HPDE6-E6E7 (cell line): ENCODE results near the gene FAM167B.

ENCODE experiments used
- DNase-seq: peaks from one replicate; pipeline ENCODE4 v3.0.0; 2011; ENCODE audit warnings: missing footprints; ENCODE audit errors: extremely low spot score

The FAM167B gene

DNA sequence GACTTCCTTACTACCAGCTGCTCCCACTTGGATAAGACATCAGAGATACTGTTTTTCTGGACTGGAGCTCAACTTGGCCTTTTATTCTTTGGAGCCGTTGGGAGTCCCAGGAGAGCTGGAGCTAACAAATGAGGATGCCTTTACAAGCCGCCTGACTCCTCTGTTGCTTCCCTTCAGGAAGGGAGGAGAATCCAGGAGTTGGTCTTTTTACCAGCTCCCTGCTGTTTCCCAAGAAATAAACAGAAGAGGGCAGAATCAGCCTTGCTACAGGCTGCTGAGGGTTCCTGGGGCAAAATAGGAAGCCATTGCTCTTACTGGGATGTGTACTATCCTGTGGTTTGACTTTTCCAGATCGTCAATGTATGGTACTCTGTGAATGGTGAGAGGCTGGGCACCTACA, 23.3 kb upstream of the FAM167B start:
- DNase-seq: no peak

DNA sequence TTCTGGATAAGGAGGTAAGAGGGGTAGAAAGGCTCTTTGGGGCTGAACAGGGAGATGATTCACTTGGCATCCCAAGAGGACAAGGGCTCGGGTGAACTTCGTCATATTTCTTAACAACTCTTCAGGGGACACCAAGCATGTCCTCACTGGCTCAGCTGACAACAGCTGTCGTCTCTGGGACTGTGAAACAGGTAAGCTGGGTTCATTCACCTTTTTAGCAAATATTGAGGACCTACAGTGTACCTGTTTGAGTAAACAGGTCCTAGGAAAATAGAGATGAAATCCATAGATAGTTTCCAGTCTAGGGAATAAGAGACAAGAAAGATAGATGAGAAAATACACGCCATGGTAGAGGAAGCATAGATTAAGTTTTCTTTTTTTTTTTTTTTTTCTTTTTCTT, 22.7 kb upstream of the FAM167B start:
- DNase-seq: no peak

DNA sequence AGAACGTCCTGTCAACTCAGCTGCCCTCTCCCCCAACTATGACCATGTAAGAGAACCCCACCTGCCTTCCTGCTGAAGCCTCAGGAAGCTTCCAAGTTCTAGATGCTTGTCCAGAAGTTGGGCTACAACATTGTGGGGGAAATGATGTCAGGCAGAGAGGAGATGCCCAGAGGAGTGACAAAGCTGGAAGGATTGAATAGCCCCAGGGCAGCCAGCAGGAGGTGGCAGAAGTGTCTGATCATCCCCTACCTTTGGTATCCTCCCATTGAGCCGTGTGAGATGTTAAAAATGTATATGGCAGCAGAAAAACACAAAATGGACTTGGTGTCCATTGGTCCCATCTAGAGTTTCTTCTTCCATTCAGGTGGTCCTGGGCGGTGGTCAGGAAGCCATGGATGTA, 18.3 kb upstream of the FAM167B start:
- no peak for DNase-seq

DNA sequence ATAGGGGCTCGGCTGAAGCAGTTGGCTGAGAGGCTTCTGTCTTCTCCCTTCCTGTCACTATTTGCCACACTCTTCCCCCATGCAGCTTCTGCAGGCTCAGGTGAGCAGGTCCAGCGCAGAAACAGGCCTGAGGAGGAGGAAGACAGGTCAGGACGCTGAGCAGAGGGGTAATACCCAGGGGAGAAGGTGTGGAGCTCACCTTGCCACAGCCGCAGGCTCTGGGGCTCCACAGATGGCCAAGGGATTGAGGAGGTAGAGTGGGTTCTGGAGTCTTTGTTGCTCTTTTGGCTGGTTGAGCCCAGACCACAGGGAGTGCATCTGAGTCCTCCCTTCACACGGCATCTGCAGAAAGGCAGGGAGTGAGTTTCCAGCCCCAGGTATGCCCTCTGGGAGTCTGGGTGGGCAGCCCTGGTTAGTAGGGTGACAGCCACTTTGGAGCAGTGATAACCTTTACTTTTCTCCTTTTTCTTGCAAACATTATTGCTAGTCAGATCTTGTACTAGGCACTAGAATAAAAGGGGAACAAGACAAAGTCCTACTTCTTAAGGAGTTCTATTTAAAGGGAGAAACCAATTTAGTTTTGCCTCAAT, 15.1 kb upstream of the FAM167B start:
- DNase-seq: no peak

DNA sequence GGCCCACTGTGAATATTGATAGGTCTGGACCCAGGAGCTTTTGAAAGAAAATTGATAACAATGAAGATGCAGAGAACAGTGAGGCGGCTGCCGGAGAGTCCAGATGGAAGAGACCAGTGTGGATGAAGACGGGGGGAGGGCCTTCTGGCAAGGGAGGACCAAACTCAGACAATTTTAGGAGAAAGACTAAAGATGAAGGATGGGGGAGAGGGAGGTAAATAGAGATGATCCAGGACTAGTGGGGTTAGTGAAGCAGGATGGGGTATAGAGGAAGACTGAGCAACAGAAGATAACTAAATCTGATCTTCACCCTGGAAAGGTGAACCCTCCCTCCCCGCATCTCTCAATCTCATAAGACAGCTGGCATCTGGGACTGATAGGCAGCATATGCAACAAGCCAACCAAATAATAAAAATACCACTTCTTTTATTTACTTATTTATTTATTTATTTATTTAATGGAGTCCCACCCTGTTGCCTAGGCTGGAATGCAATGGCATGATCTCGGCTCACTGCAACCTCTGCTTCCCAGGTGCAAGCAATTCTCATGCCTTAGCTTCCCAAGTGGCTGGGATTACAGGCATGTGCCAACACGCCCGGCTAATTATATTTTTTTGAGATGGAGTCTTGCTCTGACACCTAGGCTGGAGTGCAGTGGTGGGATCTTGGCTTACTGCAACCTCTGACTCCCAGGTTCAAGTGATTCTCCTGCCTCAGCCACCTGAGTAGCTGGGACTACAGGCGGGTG, 14.3 kb upstream of the FAM167B start:
- DNase-seq: no peak

DNA sequence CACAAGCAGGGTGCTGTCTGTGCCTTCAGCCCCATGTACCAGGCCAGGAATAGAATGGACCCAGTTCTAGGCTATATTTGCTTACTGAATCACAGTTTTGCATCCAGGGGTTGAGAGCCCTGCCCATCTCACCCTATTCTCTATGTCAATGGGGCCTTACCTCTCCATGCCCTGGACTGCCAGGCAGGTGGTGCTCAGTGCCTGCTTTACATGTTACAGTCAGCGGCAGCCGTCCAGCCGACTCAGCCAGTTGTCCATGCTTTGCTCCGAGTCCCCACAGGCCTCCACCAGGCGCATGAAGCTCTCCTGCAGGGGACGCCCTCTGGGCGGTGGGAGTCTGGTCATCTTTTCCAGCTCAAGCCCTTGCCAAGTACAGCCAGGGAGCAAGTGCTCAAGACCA, 12.2 kb upstream of the FAM167B start:
- DNase-seq: no peak

DNA sequence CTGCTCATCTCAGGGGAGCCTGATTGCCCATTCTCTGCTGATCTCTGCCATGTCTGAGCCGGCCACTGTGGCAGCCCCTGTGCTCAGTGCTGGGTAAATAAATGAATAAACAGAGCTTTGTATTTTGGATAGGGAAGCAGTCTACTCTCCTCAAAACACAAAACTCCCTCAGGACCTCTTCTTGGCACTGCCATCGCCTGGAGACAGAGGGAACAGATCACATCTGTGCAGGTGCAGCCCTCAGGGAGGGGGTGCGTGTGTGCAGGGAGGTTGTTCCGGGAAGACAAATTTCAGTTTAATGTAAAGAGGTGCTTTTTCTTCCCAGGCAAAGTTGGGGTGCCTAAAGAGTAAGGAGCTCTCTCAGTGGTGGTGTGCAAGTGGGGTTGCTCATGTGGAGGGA, 7.7 kb upstream of the FAM167B start:
- no peak for DNase-seq

DNA sequence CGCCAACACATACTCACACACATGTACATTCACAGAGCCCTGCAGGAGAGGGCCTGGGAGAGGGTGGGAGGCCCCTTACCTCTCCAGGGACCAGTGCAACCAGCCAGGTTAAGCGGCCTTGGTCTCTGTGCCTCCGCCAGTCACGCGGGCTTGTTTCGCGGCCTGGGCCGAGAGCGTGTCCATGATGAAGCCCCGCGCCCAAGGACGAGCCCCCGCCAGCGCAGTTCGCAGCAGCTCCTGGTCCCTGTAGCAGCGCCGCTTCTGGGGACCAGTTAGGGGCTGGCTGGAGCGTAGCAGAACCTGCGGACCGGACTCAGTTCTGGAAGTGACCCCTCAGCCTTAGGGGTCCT, 7.3 kb upstream of the FAM167B start:
- DNase-seq: no peak

DNA sequence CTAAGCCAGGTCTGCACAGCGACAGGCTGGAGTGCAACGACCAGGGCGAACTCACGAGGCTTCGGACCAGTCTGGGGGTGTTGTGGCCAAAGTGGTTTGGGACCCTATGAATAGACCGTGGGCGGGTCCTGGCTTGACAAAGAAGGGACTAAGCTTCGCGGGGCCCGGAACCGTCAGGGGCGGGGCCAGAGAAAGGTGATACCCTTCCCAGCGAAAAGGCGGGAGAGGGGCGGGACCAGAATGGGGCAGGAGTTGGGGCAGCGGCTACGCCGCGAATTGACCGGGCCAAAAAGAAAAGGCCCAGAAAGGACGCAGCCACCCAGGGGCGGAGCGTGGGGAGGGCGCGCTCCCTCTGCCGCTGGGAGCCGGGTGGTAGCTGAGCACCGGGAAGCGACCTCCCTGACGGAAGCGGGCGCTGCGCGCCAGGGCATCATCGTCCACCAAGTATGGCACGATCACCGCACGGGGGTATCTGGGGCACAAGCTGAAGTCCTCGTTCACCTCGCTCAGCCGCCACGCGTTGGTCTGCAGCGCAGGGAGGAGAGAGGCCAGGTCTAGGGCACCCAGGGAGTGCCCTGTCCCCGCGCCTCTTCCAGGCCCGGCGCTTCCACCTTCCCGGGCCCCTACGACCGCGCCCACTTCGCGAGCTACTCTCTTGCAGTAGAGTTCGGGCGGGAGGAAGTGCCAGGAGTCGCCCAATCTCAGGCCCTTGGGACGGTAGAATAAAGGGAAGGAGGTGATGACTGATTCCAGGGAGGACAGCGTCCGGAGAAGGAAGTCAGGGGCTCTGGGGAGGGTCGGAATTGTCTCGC, 6.7 kb upstream of the FAM167B start:
- no peak for DNase-seq

DNA sequence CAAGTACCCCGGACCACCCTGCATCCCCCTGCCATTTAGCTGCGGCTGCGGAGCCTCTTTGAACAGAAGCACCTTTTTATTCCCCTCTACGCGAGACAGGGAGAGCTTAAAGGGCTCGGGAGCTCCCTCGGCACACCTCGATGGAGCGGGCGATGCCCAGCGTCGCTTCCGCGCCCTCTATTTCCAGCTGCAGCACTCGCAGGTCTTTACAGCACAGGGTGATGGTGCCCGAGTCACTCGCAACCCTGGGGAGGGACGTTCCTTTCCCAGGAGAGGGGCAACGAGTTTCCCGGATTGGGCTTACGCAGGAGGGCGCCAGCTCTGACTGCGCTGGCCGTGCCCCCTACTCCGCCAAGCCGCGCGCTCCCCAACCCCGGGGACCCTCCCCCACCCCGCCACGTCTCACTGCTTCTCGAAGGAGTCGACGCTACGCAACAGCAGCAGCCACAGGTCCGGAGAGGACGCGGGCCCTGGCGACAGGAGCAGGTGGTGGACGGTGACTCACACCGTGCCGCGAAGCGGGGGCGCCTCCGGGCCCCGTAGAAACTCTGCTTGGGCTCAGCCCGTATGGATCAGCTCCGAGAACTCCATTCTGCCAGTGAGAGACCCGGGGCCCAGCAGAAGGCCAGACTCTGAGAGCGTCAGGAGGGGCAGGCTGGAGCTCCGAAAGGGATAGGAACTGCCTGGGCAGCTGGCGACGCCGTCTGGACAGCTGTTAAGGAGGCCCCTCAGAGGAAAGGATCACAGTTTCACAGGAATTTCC, 5.8 kb upstream of the FAM167B start:
- DNase-seq: no peak

DNA sequence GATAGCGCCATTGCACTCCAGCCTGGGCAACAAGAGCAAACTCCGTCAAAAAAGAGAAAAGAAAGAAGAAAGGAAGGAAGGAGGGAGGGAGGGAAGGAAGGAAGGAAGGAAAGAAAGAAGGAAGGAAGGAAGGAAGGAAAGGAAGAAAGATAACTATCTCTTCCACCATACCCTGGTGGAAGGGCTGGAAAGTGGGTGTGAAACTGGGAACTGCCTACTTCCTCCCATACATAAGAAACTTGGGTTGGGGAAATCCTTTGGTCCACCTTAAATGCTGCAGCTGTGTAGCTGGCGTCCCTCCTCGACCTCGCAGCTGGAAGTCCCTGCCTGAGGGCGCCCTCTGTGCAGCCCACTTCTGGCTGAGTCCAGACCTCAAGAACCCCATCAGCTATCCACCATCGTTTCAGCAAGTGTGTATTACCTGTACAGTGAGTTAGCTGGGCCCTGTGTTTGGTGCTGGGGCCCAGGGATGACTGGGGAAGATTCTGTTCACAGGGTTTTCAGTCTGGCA, 4.6 kb upstream of the FAM167B start:
- DNase-seq: no peak

DNA sequence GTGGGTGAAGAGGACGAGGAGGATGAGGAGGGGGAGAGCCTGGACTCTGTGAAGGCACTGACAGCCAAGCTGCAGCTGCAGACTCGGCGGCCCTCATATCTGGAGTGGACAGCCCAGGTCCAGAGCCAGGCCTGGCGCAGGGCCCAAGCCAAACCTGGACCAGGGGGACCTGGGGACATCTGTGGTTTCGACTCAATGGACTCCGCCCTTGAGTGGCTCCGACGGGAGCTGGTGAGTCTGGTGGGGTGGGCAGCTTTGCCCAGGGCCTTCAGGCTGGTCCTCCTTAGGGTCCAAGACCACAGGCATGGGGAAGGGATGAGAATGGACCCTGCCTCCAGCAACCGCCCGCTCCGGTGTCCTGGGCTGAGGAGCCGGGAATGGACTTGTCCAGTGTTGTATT, 430 bp downstream of the FAM167B start:
- DNase-seq: no peak

DNA sequence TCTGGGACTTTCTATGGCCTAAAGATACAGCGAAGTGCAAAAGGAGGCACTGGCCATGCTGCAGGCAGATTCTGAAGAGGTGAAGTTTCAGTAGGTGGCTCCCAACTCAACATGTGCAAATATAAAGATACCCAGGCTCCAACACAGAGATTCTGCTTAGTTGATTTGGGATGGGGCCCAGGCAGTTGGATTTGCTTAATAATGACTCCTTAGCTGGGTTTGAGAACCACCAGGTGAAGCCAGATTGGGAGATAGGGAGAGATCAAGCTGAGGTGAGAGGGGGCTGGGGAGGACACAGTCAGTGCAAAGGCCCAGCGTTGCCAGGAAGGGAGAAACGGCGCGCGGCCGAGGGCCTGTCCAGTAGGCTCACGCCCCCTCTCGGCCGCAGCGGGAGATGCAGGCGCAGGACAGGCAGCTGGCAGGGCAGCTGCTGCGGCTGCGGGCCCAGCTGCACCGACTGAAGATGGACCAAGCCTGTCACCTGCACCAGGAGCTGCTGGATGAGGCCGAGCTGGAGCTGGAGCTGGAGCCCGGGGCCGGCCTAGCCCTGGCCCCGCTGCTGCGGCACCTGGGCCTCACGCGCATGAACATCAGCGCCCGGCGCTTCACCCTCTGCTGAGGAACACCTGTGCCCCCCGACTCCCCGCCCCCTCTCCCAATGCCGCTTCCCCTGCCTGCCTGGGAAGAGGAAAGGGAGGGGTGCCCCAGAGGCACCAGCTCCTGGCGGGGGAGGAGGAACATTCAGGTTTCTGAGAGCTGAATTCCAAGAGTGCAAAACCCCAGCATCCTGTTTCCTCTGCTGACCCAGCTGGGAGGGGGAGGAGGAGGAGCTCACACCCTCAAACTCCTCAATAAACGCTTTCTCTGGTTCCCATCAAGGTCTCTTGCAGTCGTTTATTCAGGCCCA, 1.2 kb downstream of the FAM167B start:
- peak; percentile 82 for DNase-seq

DNA sequence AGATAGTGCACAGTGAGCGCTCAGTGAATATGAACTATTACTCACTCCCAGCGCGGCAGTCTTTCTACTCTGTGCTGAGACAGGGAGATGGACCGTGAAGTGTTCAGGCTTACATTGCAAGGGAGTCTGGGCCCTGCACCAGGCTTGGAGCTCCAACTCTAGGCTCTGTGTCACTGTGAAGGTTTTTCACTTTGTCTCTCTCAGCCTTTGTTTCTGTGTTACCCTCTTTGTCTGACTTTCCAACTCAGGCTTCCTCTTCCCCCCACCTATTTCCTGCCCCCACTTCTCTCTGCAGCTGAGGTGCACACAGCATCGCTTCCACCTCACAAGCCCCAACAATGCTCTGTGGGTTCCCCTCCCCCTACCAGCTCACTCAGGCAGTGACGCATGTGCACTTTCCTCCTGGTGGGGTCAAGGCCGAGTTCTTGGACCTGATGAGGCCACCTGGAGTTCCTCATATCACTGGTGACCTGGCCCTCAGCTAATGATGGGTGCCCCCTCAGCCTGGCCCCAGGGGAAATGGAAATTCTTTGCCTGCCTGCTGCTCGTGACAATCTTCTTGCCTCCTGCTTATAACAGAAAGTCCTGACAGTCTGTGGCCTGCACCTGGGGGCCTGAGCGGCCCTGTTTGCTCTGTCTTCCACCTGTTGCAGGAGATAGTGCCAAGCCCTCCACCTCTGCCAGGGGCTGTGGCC, 3.0 kb downstream of the FAM167B start:
- peak; percentile 78 for DNase-seq

DNA sequence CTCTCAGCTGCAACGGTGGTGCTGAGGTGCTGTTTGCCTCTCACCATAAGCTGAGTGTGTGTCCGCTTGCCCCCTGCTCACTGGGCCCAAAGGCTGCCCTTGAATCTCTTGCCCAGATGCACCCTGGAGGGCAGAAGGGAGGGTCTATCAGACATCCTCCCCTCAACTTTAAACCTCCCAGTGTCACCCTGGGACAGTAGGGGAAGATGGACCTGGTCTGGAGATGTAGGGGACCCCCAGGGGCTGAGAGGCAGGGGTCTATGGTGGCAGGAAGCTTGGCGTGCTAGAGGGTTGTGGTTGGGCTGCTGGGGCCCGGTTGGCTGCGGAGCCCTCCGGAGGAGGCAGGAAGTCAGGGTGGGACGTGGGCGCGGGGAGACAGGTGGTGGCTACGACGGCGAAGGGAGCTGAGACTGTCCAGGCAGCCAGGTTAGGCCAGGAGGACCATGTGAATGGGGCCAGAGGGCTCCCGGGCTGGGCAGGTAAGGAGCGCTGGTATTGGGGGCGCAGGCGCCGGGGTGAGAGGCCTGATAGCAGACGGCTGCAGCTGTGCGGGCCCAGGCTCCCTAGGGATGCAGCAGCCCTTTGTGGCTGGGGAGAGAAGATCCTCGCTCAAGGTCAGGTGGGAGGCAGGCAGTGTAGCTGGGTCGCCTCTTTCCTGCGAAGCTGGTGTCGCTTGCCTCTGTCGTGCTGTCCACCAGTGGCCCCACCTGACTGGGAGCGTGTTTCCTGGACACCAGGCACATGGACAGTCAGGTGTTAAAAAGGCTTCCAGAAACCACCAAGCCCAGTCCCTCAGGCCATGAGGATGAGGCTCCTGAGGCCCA, 4.1 kb downstream of the FAM167B start, which contains the start of gene LCK:
TSS of gene LCK (plus strand) at position 373 of the 824 bp plus-strand sequence. CDS start 23,065 bp downstream, outside the sequence.
- no peak for DNase-seq

DNA sequence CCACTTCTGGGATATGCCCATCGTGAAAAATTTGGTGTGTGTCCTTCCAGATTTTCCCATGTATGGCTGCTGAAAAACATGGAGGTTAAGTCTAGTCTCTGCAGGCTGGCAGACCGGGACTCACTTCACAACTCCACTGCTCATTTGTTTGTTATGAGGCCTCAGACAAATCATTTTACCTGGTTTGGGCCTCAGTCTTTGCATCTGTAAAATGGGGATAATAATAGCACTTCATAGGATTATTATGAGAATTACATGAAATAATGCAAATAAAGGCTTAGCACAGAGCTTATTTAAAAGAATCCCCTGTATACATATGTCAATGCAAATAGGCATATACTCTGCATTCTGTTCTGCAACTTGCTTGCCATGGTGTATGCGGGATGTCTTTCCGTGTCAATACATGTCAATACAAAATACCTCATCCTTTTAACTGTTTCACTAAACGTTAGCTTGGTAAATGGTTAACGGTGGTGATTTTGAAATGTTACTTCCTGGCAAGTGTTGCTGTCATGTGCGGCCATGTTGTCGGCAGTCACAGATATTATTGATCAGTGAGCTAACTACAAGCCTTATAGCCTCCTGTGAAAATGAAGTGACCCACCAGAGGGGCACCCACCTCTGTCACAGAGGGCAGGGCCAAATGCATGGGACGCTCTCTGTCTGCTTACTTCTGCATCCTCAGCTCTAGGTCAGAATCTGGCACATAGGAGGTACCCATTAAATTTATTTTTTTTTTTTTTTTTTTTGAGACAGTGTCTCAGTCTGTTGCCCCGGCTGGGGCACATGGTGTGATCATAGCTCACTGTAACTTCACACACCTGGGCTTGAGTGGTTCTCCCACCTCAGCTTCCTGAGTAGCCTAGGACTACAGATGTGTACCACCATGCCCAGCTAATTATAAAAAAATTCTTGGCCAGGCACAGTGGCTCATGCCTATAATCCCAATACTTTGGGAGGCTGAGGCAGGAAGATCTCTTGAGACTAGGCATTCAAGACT, 8.3 kb downstream of the FAM167B start:
- no peak for DNase-seq

DNA sequence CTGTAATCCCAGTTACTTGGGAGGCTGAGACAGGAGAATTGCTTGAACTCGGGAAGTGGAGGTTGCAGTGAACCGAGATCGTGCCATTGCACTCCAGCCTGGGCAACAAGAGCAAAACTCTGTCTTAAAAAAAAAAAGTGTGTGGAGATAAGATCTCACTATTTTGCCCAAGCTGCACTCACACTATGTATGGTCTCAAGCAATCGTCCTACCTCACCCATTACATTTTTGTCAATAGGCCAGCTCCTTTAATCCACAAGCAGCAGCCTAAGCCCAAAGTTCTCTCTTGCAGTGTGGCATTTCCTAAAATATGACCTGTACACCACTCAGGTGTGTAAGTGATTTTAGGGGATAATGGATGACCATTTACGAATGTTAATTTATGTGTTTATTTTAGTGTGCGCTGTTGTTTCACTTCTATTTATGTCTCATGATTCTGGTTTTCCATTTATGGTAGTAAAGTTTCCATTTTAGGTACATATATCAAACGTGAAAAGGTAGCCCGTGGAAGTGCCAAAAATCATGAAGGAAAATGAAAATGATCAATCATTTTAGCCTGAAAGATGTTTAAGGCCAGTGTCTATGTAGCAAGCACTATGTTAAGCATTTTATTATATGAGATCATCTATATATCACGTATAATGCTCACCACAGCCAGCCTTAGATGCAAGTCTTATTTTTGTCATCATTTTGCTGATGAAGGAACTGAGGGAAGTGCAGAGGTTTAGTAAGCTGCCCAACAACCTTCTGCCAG, 9.6 kb downstream of the FAM167B start:
- DNase-seq: no peak

DNA sequence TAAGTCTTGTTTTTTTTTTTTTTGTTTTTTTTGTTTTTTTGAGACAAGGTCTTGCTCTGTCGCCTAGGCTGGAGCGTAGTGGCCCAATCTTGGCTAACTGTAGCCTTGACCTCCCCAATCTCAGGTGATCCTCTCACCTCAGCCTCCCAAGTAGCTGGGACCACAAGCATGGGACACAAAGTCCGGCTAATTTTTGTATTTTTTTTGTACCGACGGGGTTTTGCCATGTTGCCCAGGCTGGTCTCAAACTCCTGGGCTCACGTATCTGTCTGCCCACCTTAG, 10.1 kb downstream of the FAM167B start:
- DNase-seq: no peak
